Cardiac septum (tissue), 1 donor: ENCODE data around the gene STK17B. TPM values are rescaled to one million over a fixed set of nuclear protein-coding genes. Genes with fewer than 3 reads are reported as not detected.
A peak's percentile ranks its signal among the peaks of the same experiment; 100 is the strongest.
"Not testable (repeated sequence)": the region's sequence is repeated elsewhere in the genome, so short reads cannot be mapped to it uniquely, and the experiment has no call there.

Experiments
- DNase-seq: peaks from one replicate; pipeline ENCODE4 v3.0.0-alpha.2; 2020; ENCODE audit warnings: low spot score
- intact Hi-C: fragments of 100-400 bp; cut with DNase I; formaldehyde crosslinking; loops from one replicate; pipeline ENCODE4 v1.14.0; 2022
- long read RNA-seq: library from polyadenylated mRNA; unstranded; transcript quantifications from one replicate; pipeline ENCODE4 v2.0.0, GENCODE V29; 2021
- total RNA-seq: library from RNA; stranded (reverse); fragmentation: NEBNext Ultra II Directional; extraction: Animal tissue kit (Norgen Biotek cat#: 25700); gene quantifications from one replicate; pipeline ENCODE4 v1.2.1, GENCODE V29; 2021
- donor health status: DM: no; HTN: no; CAD: no.

The STK17B gene
- 4.0 TPM for total RNA-seq
- long read RNA-seq = 0 reads

GRCh38 chr2:196171248-196171871 is at the start of gene STK17B:
TSS of gene STK17B (minus strand) at chr2:196171578. CDS start at chr2:196163383, 8,195 bp downstream.
- DNase-seq = peak; percentile 98
- intact Hi-C loops = loop anchor here (5.0 kb wide), 1 partner anchor 94 kb away; no protein-coding TSS in a partner anchor

GRCh38 chr2:196220671-196221070 is 49.3 kb upstream of the STK17B start:
- DNase-seq = no peak
- intact Hi-C loops = no loop called here

GRCh38 chr2:196219671-196220070 is 48.3 kb upstream of the STK17B start:
- intact Hi-C loops = no loop called here
- no peak for DNase-seq

GRCh38 chr2:196218106-196218505 is 46.7 kb upstream of the STK17B start:
- intact Hi-C loops = no loop called here
- no peak for DNase-seq

GRCh38 chr2:196217116-196217515 is 45.7 kb upstream of the STK17B start:
- no peak for DNase-seq
- intact Hi-C loops = no loop called here

GRCh38 chr2:196215376-196215775 is 44.0 kb upstream of the STK17B start:
- no peak for DNase-seq
- intact Hi-C loops = no loop called here

GRCh38 chr2:196214156-196214555 is 42.8 kb upstream of the STK17B start:
- intact Hi-C loops = no loop called here
- no peak for DNase-seq

GRCh38 chr2:196213252-196213980 is 42.0 kb upstream of the STK17B start:
- no peak for DNase-seq
- intact Hi-C loops = no loop called here

GRCh38 chr2:196208915-196209314 is 37.5 kb upstream of the STK17B start:
- intact Hi-C loops = no loop called here
- no peak for DNase-seq

GRCh38 chr2:196206804-196207203 is 35.4 kb upstream of the STK17B start:
- no peak for DNase-seq
- intact Hi-C loops = no loop called here

GRCh38 chr2:196205881-196206435 is 34.6 kb upstream of the STK17B start:
- intact Hi-C loops = no loop called here
- no peak for DNase-seq

GRCh38 chr2:196205011-196205766 is 33.8 kb upstream of the STK17B start:
- intact Hi-C loops = no loop called here

GRCh38 chr2:196201229-196202009 is 30.0 kb upstream of the STK17B start:
- DNase-seq = no peak
- intact Hi-C loops = no loop called here

More at GRCh38 chr2:196205011-196205766, 33.8 kb upstream of the STK17B start:
- DNase-seq = no peak

GRCh38 chr2:196200557-196200956 is 29.2 kb upstream of the STK17B start:
- no peak for DNase-seq
- intact Hi-C loops = no loop called here

- intact Hi-C loops = no loop called here
- no peak for DNase-seq
These were observed 24.4 kb upstream of the STK17B start for GRCh38 chr2:196195758-196196157.

- intact Hi-C loops = no loop called here
- DNase-seq = no peak
These were observed 23.9 kb upstream of the STK17B start for GRCh38 chr2:196195302-196195701.

- intact Hi-C loops = no loop called here
- no peak for DNase-seq
These were observed 20.2 kb upstream of the STK17B start for GRCh38 chr2:196191541-196191940.

GRCh38 chr2:196187898-196188458 is 16.6 kb upstream of the STK17B start:
- DNase-seq = no peak
- intact Hi-C loops = no loop called here

- intact Hi-C loops, DNase-seq: not testable (repeated sequence)
These were observed 15.9 kb upstream of the STK17B start for GRCh38 chr2:196187175-196187700.
